GM23338 (cell line): Measurements from ENCODE around the gene ANKRD22. TPM values are rescaled to one million over a fixed set of nuclear protein-coding genes. Genes with fewer than 3 reads are reported as not detected.

Experiments
- ATAC-seq: fragments of 200-7000 bp; cut with Tn5 transposase; 3 replicates; pipeline ENCODE4 v1.9.1; 2020
- DNase-seq: peaks from one replicate; pipeline ENCODE4 v3.0.0-alpha.2; 2015; ENCODE audit warnings: low spot score
- H2AFZ ChIP-seq: fragments of 200-600 bp; sonication (generic); 2 replicates; pipeline ENCODE4 v1.8.0; 2016; ENCODE audit warnings: antibody characterized with exemption, mild to moderate bottlenecking, moderate library complexity
- H3F3A ChIP-seq: fragments of 200-600 bp; sonication (generic); replicated peaks from 2 replicates; pipeline ENCODE4 v1.8.0; 2017; ENCODE audit warnings: antibody characterized with exemption, mixed run types, low read depth
- H3K27ac ChIP-seq: fragments of 200-600 bp; sonication (generic); 2 replicates; pipeline ENCODE4 v1.6.1; 2016; ENCODE audit warnings: low read depth
- H3K27me3 ChIP-seq: fragments of 200-600 bp; sonication (generic); 2 replicates; pipeline ENCODE4 v1.8.0; 2016; ENCODE audit warnings: mild to moderate bottlenecking, mixed run types, moderate library complexity; ENCODE audit not compliant: insufficient read depth
- H3K36me3 ChIP-seq: fragments of 200-600 bp; sonication (generic); 2 replicates; pipeline ENCODE4 v1.8.0; 2016; ENCODE audit warnings: mild to moderate bottlenecking; ENCODE audit not compliant: insufficient read depth
- H3K4me1 ChIP-seq: fragments of 200-600 bp; sonication (generic); 2 replicates; pipeline ENCODE4 v1.8.0; 2016; ENCODE audit warnings: mild to moderate bottlenecking, moderate library complexity; ENCODE audit not compliant: insufficient read depth
- H3K4me2 ChIP-seq: fragments of 200-600 bp; sonication (generic); 2 replicates; pipeline ENCODE4 v1.7.1; 2017; ENCODE audit warnings: mixed run types
- H3K4me3 ChIP-seq: fragments of 200-600 bp; sonication (generic); 2 replicates; pipeline ENCODE4 v1.6.1; 2016; ENCODE audit warnings: mixed run types
- H3K79me2 ChIP-seq: fragments of 200-600 bp; sonication (generic); replicated peaks from 2 replicates; pipeline ENCODE4 v1.8.0; 2017; ENCODE audit warnings: mild to moderate bottlenecking; ENCODE audit not compliant: insufficient read depth
- H3K9me2 ChIP-seq: fragments of 200-600 bp; sonication (generic); 2 replicates; pipeline ENCODE4 v1.8.0; 2017; ENCODE audit not compliant: insufficient read depth
- H4K20me1 ChIP-seq: fragments of 200-600 bp; sonication (generic); replicated peaks from 2 replicates; pipeline ENCODE4 v1.8.0; 2017; ENCODE audit warnings: mild to moderate bottlenecking; ENCODE audit not compliant: insufficient read depth
- H3K27ac Mint-ChIP-seq: 2 replicates; pipeline ENCODE4 v1.8.0; 2020; ENCODE audit warnings: inconsistent platforms, mild to moderate bottlenecking, moderate library complexity, mixed read lengths
- H3K27me3 Mint-ChIP-seq: 3 replicates; pipeline ENCODE4 v1.8.0; 2022; ENCODE audit warnings: low read depth, mild to moderate bottlenecking, moderate library complexity, mixed read lengths, inconsistent platforms; ENCODE audit not compliant: insufficient read depth, poor library complexity
- H3K36me3 Mint-ChIP-seq: 3 replicates; pipeline ENCODE4 v1.8.0; 2021; ENCODE audit warnings: low read depth, mild to moderate bottlenecking, inconsistent platforms, moderate library complexity, mixed read lengths
- H3K4me1 Mint-ChIP-seq: 3 replicates; pipeline ENCODE4 v1.8.0; 2020; ENCODE audit warnings: mild to moderate bottlenecking, inconsistent platforms, mixed read lengths
- H3K4me3 Mint-ChIP-seq: 3 replicates; pipeline ENCODE4 v1.8.0; 2021; ENCODE audit warnings: moderate library complexity, mild to moderate bottlenecking, inconsistent platforms, mixed read lengths
- H3K9me3 Mint-ChIP-seq: 3 replicates; pipeline ENCODE4 v1.8.0; 2020; ENCODE audit warnings: moderate library complexity, mild to moderate bottlenecking, inconsistent platforms, mixed read lengths
- CREB1 ChIP-seq: fragments of 250-450 bp; sonication (Bioruptor Pico); IDR thresholded peaks from 2 replicates; pipeline ENCODE4 v1.5.0; 2020; ENCODE audit warnings: low read depth, mild to moderate bottlenecking, moderate library complexity
- EZH2 ChIP-seq: fragments of 200-600 bp; sonication (generic); IDR thresholded peaks from one replicate; pipeline ENCODE4 v1.8.0; 2017; ENCODE audit warnings: antibody characterized with exemption, mild to moderate bottlenecking, low read depth; ENCODE audit not compliant: unreplicated experiment
- JUNB ChIP-seq: IDR thresholded peaks from one replicate; pipeline ENCODE4 v1.6.1; 2016; ENCODE audit warnings: antibody characterized with exemption; ENCODE audit not compliant: unreplicated experiment
- POLR2AphosphoS5 ChIP-seq: IDR thresholded peaks from 2 replicates; pipeline ENCODE4 v1.6.1; 2016; ENCODE audit warnings: antibody characterized with exemption, low read depth
- ZNF114 ChIP-seq: fragments of 250-450 bp; sonication (Bioruptor Pico); IDR thresholded peaks from 2 replicates; pipeline ENCODE4 v1.5.0; 2020; ENCODE audit warnings: mild to moderate bottlenecking, moderate library complexity
- ZNF331 ChIP-seq: fragments of 250-450 bp; sonication (Bioruptor Pico); IDR thresholded peaks from 2 replicates; pipeline ENCODE4 v1.5.0; 2020; ENCODE audit warnings: low read depth, mild to moderate bottlenecking, moderate library complexity
- ZNF462 ChIP-seq: fragments of 250-450 bp; sonication (Bioruptor Pico); IDR thresholded peaks from 2 replicates; pipeline ENCODE4 v1.5.0; 2020; ENCODE audit warnings: mild to moderate bottlenecking, moderate library complexity
- polyA plus RNA-seq: library from polyadenylated mRNA; unstranded; fragments of >200 nt; fragmentation: Nextera tagmentation; extraction: Ambion mirVana; gene quantifications from 2 replicates; pipeline ENCODE4 v1.2.1, GENCODE V29; 2016
- total RNA-seq: library from RNA; depleted of rRNA; stranded (reverse); fragments of >200 nt; shearing (Covaris generic); gene quantifications from 2 replicates; pipeline ENCODE4 v1.2.3, GENCODE V29; 2014
- TF ChIP-seq, protein P1 (sequence below), 2 experiments: fragments of 200-600 bp in 1 of 2; sonication (generic) in 1 of 2; conservative IDR thresholded peaks; 2 replicates each; pipeline versions ENCODE4 v1.5.1 to v1.6.1; 2016 to 2017; ENCODE audit warnings: antibody characterized with exemption in 2 of 2, low read depth in 2 of 2, mild to moderate bottlenecking in 2 of 2, moderate library complexity in 1 of 2
- TF ChIP-seq, protein P2 (sequence below): IDR thresholded peaks from one replicate; pipeline ENCODE4 v1.6.1; 2018; ENCODE audit warnings: antibody characterized with exemption; ENCODE audit not compliant: unreplicated experiment
- TF ChIP-seq, protein P3 (sequence below): IDR thresholded peaks from 2 replicates; pipeline ENCODE4 v1.6.1; 2016; ENCODE audit warnings: antibody characterized with exemption

The ANKRD22 gene
- total and polyA plus RNA-seq, 2 experiments from 2014 or later: not detected

DNA sequence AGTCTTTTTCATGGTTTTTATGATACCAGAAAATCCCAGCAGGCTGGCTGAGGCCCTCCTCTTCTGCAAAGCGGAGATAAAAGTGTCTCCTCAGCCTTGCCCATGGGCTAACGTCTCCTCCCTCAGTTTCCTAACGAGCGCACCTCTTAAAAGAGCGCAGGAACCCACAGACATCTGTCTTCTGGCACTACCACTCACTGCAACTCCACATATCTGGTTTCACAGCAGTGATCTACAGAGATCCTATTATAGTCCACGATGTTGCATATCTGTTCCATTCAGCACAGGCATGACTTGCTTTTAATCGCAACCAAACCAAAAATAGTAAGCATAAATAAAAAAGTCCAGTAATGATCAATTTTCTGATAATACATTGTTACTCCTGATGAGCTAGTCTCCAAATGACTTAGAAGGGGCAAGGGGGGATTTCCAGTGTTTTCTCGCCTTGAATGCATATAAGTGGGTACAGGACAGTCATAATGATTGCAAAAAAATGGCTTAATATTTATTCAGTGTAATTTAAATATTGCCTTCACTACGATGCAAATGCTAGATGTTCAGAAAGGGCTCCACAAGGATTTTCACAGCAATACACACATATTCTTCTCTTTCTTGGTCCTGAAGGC is 20.9 kb downstream of the ANKRD22 start:
- Mint-ChIP-seq H3K9me3 (no peaks in the 10 kb centered on the region), H3K36me3 (no peaks in the 10 kb centered on the region), H3K27me3 (no peaks in the 10 kb centered on the region), H3K4me1 (no peaks in the 10 kb centered on the region; the same call in 2 of the 3 replicates), H3K27ac (no peak overlapping the region), H3K4me3 (no peak overlapping the region)
- no peaks in the 10 kb centered on the region for H3K4me1 ChIP-seq
- no peak overlapping the region for H3K4me2 ChIP-seq
- DNase-seq: no peak
- TF ChIP-seq ZNF331: no peak
- no peak for TF ChIP-seq CREB1 (CRISPR knock-in tag)
- TF ChIP-seq EZH2: no peak
- TF ChIP-seq, protein P1, sequence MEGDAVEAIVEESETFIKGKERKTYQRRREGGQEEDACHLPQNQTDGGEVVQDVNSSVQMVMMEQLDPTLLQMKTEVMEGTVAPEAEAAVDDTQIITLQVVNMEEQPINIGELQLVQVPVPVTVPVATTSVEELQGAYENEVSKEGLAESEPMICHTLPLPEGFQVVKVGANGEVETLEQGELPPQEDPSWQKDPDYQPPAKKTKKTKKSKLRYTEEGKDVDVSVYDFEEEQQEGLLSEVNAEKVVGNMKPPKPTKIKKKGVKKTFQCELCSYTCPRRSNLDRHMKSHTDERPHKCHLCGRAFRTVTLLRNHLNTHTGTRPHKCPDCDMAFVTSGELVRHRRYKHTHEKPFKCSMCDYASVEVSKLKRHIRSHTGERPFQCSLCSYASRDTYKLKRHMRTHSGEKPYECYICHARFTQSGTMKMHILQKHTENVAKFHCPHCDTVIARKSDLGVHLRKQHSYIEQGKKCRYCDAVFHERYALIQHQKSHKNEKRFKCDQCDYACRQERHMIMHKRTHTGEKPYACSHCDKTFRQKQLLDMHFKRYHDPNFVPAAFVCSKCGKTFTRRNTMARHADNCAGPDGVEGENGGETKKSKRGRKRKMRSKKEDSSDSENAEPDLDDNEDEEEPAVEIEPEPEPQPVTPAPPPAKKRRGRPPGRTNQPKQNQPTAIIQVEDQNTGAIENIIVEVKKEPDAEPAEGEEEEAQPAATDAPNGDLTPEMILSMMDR (conservative IDR thresholded peaks at IDR 0.05; ENCODE audit: low read depth in 2 of 2): no peak
- no peak for TF ChIP-seq POLR2AphosphoS5
- TF ChIP-seq ZNF462 (CRISPR knock-in tag): no peak
- TF ChIP-seq ZNF114: no peak
- TF ChIP-seq, protein P2, sequence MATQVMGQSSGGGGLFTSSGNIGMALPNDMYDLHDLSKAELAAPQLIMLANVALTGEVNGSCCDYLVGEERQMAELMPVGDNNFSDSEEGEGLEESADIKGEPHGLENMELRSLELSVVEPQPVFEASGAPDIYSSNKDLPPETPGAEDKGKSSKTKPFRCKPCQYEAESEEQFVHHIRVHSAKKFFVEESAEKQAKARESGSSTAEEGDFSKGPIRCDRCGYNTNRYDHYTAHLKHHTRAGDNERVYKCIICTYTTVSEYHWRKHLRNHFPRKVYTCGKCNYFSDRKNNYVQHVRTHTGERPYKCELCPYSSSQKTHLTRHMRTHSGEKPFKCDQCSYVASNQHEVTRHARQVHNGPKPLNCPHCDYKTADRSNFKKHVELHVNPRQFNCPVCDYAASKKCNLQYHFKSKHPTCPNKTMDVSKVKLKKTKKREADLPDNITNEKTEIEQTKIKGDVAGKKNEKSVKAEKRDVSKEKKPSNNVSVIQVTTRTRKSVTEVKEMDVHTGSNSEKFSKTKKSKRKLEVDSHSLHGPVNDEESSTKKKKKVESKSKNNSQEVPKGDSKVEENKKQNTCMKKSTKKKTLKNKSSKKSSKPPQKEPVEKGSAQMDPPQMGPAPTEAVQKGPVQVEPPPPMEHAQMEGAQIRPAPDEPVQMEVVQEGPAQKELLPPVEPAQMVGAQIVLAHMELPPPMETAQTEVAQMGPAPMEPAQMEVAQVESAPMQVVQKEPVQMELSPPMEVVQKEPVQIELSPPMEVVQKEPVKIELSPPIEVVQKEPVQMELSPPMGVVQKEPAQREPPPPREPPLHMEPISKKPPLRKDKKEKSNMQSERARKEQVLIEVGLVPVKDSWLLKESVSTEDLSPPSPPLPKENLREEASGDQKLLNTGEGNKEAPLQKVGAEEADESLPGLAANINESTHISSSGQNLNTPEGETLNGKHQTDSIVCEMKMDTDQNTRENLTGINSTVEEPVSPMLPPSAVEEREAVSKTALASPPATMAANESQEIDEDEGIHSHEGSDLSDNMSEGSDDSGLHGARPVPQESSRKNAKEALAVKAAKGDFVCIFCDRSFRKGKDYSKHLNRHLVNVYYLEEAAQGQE: no peak
- no peak for TF ChIP-seq JUNB
- TF ChIP-seq, protein P3, sequence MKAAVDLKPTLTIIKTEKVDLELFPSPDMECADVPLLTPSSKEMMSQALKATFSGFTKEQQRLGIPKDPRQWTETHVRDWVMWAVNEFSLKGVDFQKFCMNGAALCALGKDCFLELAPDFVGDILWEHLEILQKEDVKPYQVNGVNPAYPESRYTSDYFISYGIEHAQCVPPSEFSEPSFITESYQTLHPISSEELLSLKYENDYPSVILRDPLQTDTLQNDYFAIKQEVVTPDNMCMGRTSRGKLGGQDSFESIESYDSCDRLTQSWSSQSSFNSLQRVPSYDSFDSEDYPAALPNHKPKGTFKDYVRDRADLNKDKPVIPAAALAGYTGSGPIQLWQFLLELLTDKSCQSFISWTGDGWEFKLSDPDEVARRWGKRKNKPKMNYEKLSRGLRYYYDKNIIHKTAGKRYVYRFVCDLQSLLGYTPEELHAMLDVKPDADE: no peak
- H3K27ac ChIP-seq: no peak overlapping the region
- H3K36me3 ChIP-seq: no peaks in the 10 kb centered on the region
- H3K27me3 ChIP-seq: no peaks in the 10 kb centered on the region
- H4K20me1 ChIP-seq: no peaks in the 10 kb centered on the region
- no peak overlapping the region for H2AFZ ChIP-seq
- ATAC-seq: no peak
- no peaks in the 10 kb centered on the region for H3K9me2 ChIP-seq
- H3K79me2 ChIP-seq: no peaks in the 10 kb centered on the region
- H3K4me3 ChIP-seq: no peak overlapping the region
- no peaks in the 10 kb centered on the region for H3F3A ChIP-seq
